H1 (cell line): Measurements from ENCODE around the gene DDN. TPM values are rescaled to one million over a fixed set of nuclear protein-coding genes. Genes with fewer than 3 reads are reported as not detected.

Experiments used
- CTCF ChIA-PET: fragments of 300-600 bp; sonication (Branson Sonifier 250); formaldehyde crosslinking; loops from one replicate; lab custom pipeline; 2021; ENCODE audit not compliant: partially characterized antibody; lab: Charles Lee
- POLR2A ChIA-PET: fragments of 300-600 bp; sonication (Branson Sonifier 250); formaldehyde crosslinking; loops from one replicate; lab custom pipeline; 2021; ENCODE audit warnings: inconsistent platforms; ENCODE audit not compliant: partially characterized antibody; lab: Charles Lee
- DNase-seq, 2 experiments: peaks; one replicate each; pipeline versions ENCODE4 v3.0.0 to v3.0.0-alpha.2; 2010 to 2022; ENCODE audit warnings: low spot score in 2 of 2, low read depth in 1 of 2, mixed read lengths in 1 of 2
- FAIRE-seq: peaks from 2 replicates; lab custom pipeline; 2011; peaks lifted over from hg19 to GRCh38; lab: Jason Lieb, UNC
- H2AFZ ChIP-seq: 2 replicates; pipeline ENCODE4 v1.8.1; 2012; ENCODE audit warnings: low read length, inconsistent platforms
- H2AK5ac ChIP-seq: 2 replicates; pipeline ENCODE4 v1.6.1; 2013; ENCODE audit warnings: low read depth, low read length
- H2BK120ac ChIP-seq: replicated peaks from 2 replicates; pipeline ENCODE3; 2013; ENCODE audit warnings: low read depth, low read length, inconsistent platforms
- H2BK12ac ChIP-seq: 2 replicates; pipeline ENCODE4 v1.6.1; 2013; ENCODE audit warnings: low read depth, low read length
- H2BK15ac ChIP-seq: 2 replicates; pipeline ENCODE4 v1.6.1; 2013; ENCODE audit warnings: low read length
- H2BK20ac ChIP-seq: 2 replicates; pipeline ENCODE4 v1.6.1; 2013; ENCODE audit warnings: low read length
- H2BK5ac ChIP-seq: 2 replicates; pipeline ENCODE4 v1.6.1; 2013; ENCODE audit warnings: low read depth, low read length
- H3K14ac ChIP-seq: 2 replicates; pipeline ENCODE4 v1.6.1; 2013; ENCODE audit warnings: inconsistent platforms; ENCODE audit not compliant: insufficient read length
- H3K18ac ChIP-seq: 2 replicates; pipeline ENCODE4 v1.6.1; 2013; ENCODE audit warnings: low read length; ENCODE audit errors: extremely low read depth
- H3K23ac ChIP-seq: 2 replicates; pipeline ENCODE4 v1.6.1; 2013; ENCODE audit warnings: inconsistent platforms; ENCODE audit not compliant: insufficient read length
- H3K23me2 ChIP-seq: 2 replicates; pipeline ENCODE4 v1.6.1; 2013; ENCODE audit warnings: low read depth, low read length
- H3K27ac ChIP-seq: 2 replicates; pipeline ENCODE4 v1.6.1; 2011; ENCODE audit warnings: low read depth, low read length, inconsistent platforms
- H3K27me3 ChIP-seq, 4 experiments: replicated peaks in 1 of 4; 1 replicate in 1 of 4; 2 replicates in 3 of 4; pipeline versions ENCODE4 v1.6.1 to v1.8.1; 2011 to 2013; ENCODE audit warnings: low read length in 3 of 4, mild to moderate bottlenecking in 3 of 4, inconsistent platforms in 2 of 4, mixed read lengths in 2 of 4, moderate library complexity in 1 of 4; ENCODE audit not compliant: control insufficient read depth in 3 of 4, insufficient read depth in 3 of 4; ENCODE audit errors: extremely low read depth in 1 of 4
- H3K36me3 ChIP-seq, 4 experiments: 2 replicates each; pipeline versions ENCODE4 v1.6.1 to v1.8.1; 2011 to 2013; ENCODE audit warnings: mild to moderate bottlenecking in 4 of 4, low read length in 3 of 4, moderate library complexity in 2 of 4, control low read depth in 1 of 4, inconsistent platforms in 1 of 4; ENCODE audit not compliant: insufficient read depth in 4 of 4, control insufficient read depth in 2 of 4
- H3K4ac ChIP-seq: replicated peaks from 2 replicates; pipeline ENCODE3; 2013; ENCODE audit warnings: low read length, low read depth, mixed read lengths, inconsistent platforms; ENCODE audit not compliant: insufficient read length
- H3K4me1 ChIP-seq, 4 experiments: replicated peaks in 1 of 4; 1 replicate in 1 of 4; 2 replicates in 3 of 4; pipeline versions ENCODE4 v1.6.1 to v1.8.1; 2011 to 2013; ENCODE audit warnings: low read length in 3 of 4, inconsistent platforms in 2 of 4, mixed read lengths in 1 of 4; ENCODE audit not compliant: insufficient read depth in 4 of 4, control insufficient read depth in 3 of 4
- H3K4me2 ChIP-seq, 2 experiments: 2 replicates each; pipeline versions ENCODE4 v1.6.1 to v1.8.1; 2011 to 2013; ENCODE audit warnings: low read depth in 2 of 2, low read length in 2 of 2, control low read depth in 1 of 2, inconsistent platforms in 1 of 2, mild to moderate bottlenecking in 1 of 2; ENCODE audit not compliant: insufficient read depth in 1 of 2
- H3K4me3 ChIP-seq, 4 experiments: fragments of 200-600, 300-600 bp in 1 of 4; sonication (generic), shearing (Covaris generic), sonication (Bioruptor Twin) in 1 of 4; 2 replicates each; pipeline versions ENCODE4 v1.5.1 to v1.8.1; 2011 to 2016; ENCODE audit warnings: low read length in 4 of 4, low read depth in 3 of 4, control low read depth in 2 of 4, inconsistent platforms in 2 of 4, mild to moderate bottlenecking in 2 of 4, mixed read lengths in 1 of 4, moderate library complexity in 1 of 4; ENCODE audit not compliant: insufficient read depth in 2 of 4; ENCODE audit errors: extremely low read depth in 1 of 4
- H3K56ac ChIP-seq: replicated peaks from 2 replicates; pipeline ENCODE3; 2013; ENCODE audit warnings: low read depth, mild to moderate bottlenecking, mixed read lengths, low read length, inconsistent platforms; ENCODE audit not compliant: insufficient read length
- H3K79me1 ChIP-seq: 2 replicates; pipeline ENCODE4 v1.6.1; 2013; ENCODE audit warnings: low read depth, low read length, control low read depth
- H3K79me2 ChIP-seq, 2 experiments: 2 replicates each; pipeline versions ENCODE4 v1.6.1 to v1.8.1; 2012 to 2013; ENCODE audit warnings: low read length in 2 of 2, mild to moderate bottlenecking in 2 of 2, inconsistent platforms in 1 of 2; ENCODE audit not compliant: insufficient read depth in 2 of 2, control insufficient read depth in 1 of 2
- H3K9ac ChIP-seq, 4 experiments: replicated peaks in 1 of 4; 1 replicate in 1 of 4; 2 replicates in 3 of 4; pipeline versions ENCODE4 v1.6.1 to v1.8.1; 2011 to 2013; ENCODE audit warnings: low read depth in 3 of 4, low read length in 3 of 4, control low read depth in 2 of 4, mild to moderate bottlenecking in 2 of 4, moderate library complexity in 2 of 4, inconsistent platforms in 1 of 4; ENCODE audit errors: extremely low read depth in 1 of 4
- H3K9me3 ChIP-seq, 2 experiments: 2 replicates each; pipeline versions ENCODE4 v1.6.1 to v1.8.1; 2012 to 2013; ENCODE audit warnings: mild to moderate bottlenecking in 2 of 2, moderate library complexity in 2 of 2, control low read depth in 1 of 2, inconsistent platforms in 1 of 2, low read depth in 1 of 2, low read length in 1 of 2, mixed read lengths in 1 of 2; ENCODE audit not compliant: insufficient read depth in 2 of 2
- H4K20me1 ChIP-seq, 2 experiments: replicated peaks in 1 of 2; 2 replicates each; pipeline versions ENCODE3 to v1.8.1; 2011 to 2013; ENCODE audit warnings: inconsistent platforms in 2 of 2, low read length in 2 of 2, mild to moderate bottlenecking in 1 of 2; ENCODE audit not compliant: insufficient read depth in 2 of 2, control insufficient read depth in 1 of 2
- H4K5ac ChIP-seq: 2 replicates; pipeline ENCODE4 v1.6.1; 2013; ENCODE audit warnings: low read length, low read depth, mixed read lengths, inconsistent platforms; ENCODE audit not compliant: insufficient read length
- H4K8ac ChIP-seq: 2 replicates; pipeline ENCODE4 v1.8.0; 2013; ENCODE audit warnings: mild to moderate bottlenecking, moderate library complexity, low read length, inconsistent platforms; ENCODE audit not compliant: insufficient read depth; ENCODE audit errors: extremely low read depth
- H4K91ac ChIP-seq: replicated peaks from 2 replicates; pipeline ENCODE3; 2013; ENCODE audit warnings: low read length, mixed read lengths, inconsistent platforms; ENCODE audit not compliant: insufficient read length
- BACH1 ChIP-seq: IDR thresholded peaks from 2 replicates; pipeline ENCODE4 v1.6.1; 2012; ENCODE audit warnings: low read length, improper control_type of control experiment
- CBX5 ChIP-seq: fragments of 300-800, 300-1000 bp; sonication (generic); IDR thresholded peaks from 2 replicates; pipeline ENCODE4 v1.7.1; 2016; ENCODE audit warnings: antibody characterized with exemption, low read length, low read depth
- JUN ChIP-seq: IDR thresholded peaks from 2 replicates; pipeline ENCODE4 v1.6.1; 2011; ENCODE audit warnings: low read depth, mild to moderate bottlenecking, improper control_type of control experiment, low read length
- POLR2A ChIP-seq, 2 experiments: IDR thresholded peaks; 1 replicate in 1 of 2; 2 replicates in 1 of 2; pipeline ENCODE4 v1.6.1; 2011; ENCODE audit warnings: low read depth in 2 of 2, low read length in 2 of 2, mild to moderate bottlenecking in 2 of 2; ENCODE audit errors: control extremely low read depth in 1 of 2
- RFX5 ChIP-seq: IDR thresholded peaks from 2 replicates; pipeline ENCODE4 v1.6.1; 2011; ENCODE audit warnings: low read depth, low read length, improper control_type of control experiment, borderline replicate concordance
- RXRA ChIP-seq: IDR thresholded peaks from 2 replicates; pipeline ENCODE4 v1.6.1; 2011; ENCODE audit warnings: low read depth, mild to moderate bottlenecking, low read length, moderate library complexity; ENCODE audit not compliant: insufficient read depth
- TAF1 ChIP-seq: IDR thresholded peaks from 2 replicates; pipeline ENCODE4 v1.6.1; 2011; ENCODE audit warnings: mild to moderate bottlenecking, low read depth, low read length
- TEAD4 ChIP-seq: IDR thresholded peaks from 2 replicates; pipeline ENCODE4 v1.6.1; 2012; ENCODE audit warnings: low read depth, low read length, inconsistent platforms, mixed read lengths
- ZNF274 ChIP-seq: IDR thresholded peaks from 2 replicates; pipeline ENCODE4 v1.7.0; 2012; ENCODE audit warnings: low read length, borderline replicate concordance; ENCODE audit errors: extremely low read depth
- WGBS, 2 experiments: shearing (Covaris generic) in 1 of 2; methylation state at CpG; one replicate each; pipeline versions ENCODE4 v1.1.6 to v1.1.7; 2013 to 2015; ENCODE audit warnings: low lambda C conversion rate in 2 of 2, mixed read lengths in 2 of 2, inconsistent platforms in 1 of 2, low coverage in 1 of 2, missing lambda C conversion rate in 1 of 2; ENCODE audit not compliant: insufficient replicate concordance in 2 of 2, insufficient coverage in 1 of 2, insufficient read length in 1 of 2; ENCODE audit errors: extremely low coverage in 1 of 2, missing lambda C conversion rate in 1 of 2; 5-methylcytosine and 5-hydroxymethylcytosine counted together
- polyA plus RNA-seq, 7 experiments: library from polyadenylated mRNA; depleted of rRNA in 3 of 7; stranded (reverse) in 5 of 7; unstranded in 2 of 7; fragments of >200 nt in 5 of 7; fragments of 200-250 nt in 2 of 7; gene quantifications; 1 replicate in 5 of 7; 2 replicates in 1 of 7; 4 replicates in 1 of 7; pipeline versions ENCODE4 v1.2.1 to v1.2.3, GENCODE V29; 2011 to 2013; ENCODE audit warnings: missing spikeins in 2 of 7, mixed read lengths in 2 of 7
- total RNA-seq: library from RNA; stranded (reverse); fragmentation: NEBNext Ultra II Directional; extraction: Animal tissue kit (Norgen Biotek cat#: 25700); gene quantifications from 2 replicates; pipeline ENCODE4 v1.2.1, GENCODE V29; 2021
- TF ChIP-seq, protein P1 (sequence below): IDR thresholded peaks from 2 replicates; pipeline ENCODE4 v1.6.1; 2012; ENCODE audit warnings: inconsistent platforms
- TF ChIP-seq, protein P2 (sequence below): IDR thresholded peaks from 2 replicates; pipeline ENCODE4 v1.6.1; 2011; ENCODE audit warnings: low read depth, mild to moderate bottlenecking, low read length; ENCODE audit not compliant: insufficient read depth

Gene DDN
- total and polyA plus RNA-seq, 2 of the 8 experiments (the other 6 are each of a cell fraction or from before 2014, with no cell fraction given): 0.14 to 0.30 TPM

DNA sequence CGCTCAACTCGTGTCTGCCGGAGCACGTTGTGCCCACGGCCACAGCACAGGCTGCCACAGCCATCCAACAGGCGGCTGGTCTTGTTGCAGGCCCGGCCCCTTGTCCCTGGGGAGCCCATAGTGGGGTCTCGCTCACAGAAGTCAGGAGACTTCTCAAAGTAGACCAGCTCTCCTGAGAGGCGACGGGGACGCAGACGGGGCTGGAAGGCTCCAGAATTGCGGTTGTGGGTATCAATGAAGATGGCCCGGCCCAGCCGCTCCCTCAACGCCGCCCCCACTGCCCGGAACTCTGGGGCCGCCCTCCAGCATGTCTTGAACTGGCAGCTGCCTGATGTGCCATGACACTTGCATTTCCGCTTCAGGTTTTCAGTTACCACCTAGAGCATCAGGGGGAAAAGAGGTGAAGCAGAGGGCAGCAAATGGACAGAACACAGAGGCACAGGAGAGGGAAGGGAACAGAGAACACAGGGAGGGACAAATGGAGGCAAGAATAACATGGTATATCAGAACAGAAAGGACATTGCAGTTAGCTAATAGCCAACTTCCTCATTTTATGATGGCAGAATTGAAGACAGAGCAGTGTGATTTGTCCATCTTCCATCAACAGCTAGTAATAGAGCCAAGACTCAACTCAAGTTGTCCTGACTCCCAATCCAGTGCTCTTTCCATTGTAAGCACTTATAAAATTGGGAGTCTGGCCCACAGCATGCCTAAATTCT is 32.8 kb downstream of the DDN start:
- Histone ChIP-seq H3K14ac (no peak overlapping the region), H3K27me3 (peaks cover 20 to 46% (median 44%) of the 10 kb centered on the region in 4 experiments), H3K9ac (no peak overlapping the region), H3K4me3 (no peak overlapping the region), H3K23ac (no peak overlapping the region), H2BK120ac (no peak overlapping the region), H4K5ac (no peak overlapping the region), H2AFZ (no peak overlapping the region), H3K9me3 (no peaks in the 10 kb centered on the region), H3K4me2 (peak overlapping the region; percentile 8 to 34; a peak in 1 of 4 replicates), H2BK12ac (peak overlapping the region; percentile 97; the same call in 1 of the 2 replicates), H4K20me1 (peaks cover 0 to 3% of the 10 kb centered on the region in 2 experiments), H3K23me2 (peaks cover 5% of the 10 kb centered on the region), H2BK20ac (peak overlapping the region; percentile 93; the same call in 1 of the 2 replicates), H2AK5ac (peak overlapping the region; percentile 88; the same call in 1 of the 2 replicates), H3K27ac (no peak overlapping the region), H4K91ac (peak overlapping the region; percentile 92), H3K4ac (no peak overlapping the region), H3K79me2 (no peaks in the 10 kb centered on the region), H3K56ac (no peak overlapping the region), H2BK5ac (peak overlapping the region; percentile 91; the same call in 1 of the 2 replicates), H3K4me1 (peaks cover 32 to 44% (median 41%) of the 10 kb centered on the region in 4 experiments), H3K79me1 (no peaks in the 10 kb centered on the region), H3K36me3 (no peaks in the 10 kb centered on the region), H4K8ac (no peak overlapping the region), H3K18ac (peak overlapping the region; percentile 89), H2BK15ac (peak overlapping the region; percentile 97; the same call in 1 of the 2 replicates)
- 68% methylated on average over 20 of the region's 20 CpGs; no CpG with 5 or more reads in 1 of the 2 experiments for WGBS, 2 experiments
- CTCF ChIA-PET: interaction anchor here (0.8 to 40.8 kb wide), 12 partner anchors 8 to 151 kb away, joined by 3 to 1336 read pairs (median 7); partner anchors contain the start of genes ARF3, DDN and WNT1
- POLR2A ChIA-PET: interaction anchor here (0.6 to 6.9 kb wide), 6 partner anchors 9 to 120 kb away, joined by 3 to 65 read pairs (median 4); partner anchors contain the start of genes ARF3 and RND1
- no peak for FAIRE-seq
- DNase-seq: no peak
- TF ChIP-seq ZNF274 (no peak), POLR2A (IDR thresholded peaks at IDR 0.05; ENCODE audit: control extremely low read depth in 1 of 2, low read depth in 2 of 2, low read length in 2 of 2) (no peak), RFX5 (no peak), TEAD4 (no peak), JUN (no peak), RXRA (no peak), TAF1 (no peak), CBX5 (no peak), BACH1 (no peak)
- TF ChIP-seq, protein P1, sequence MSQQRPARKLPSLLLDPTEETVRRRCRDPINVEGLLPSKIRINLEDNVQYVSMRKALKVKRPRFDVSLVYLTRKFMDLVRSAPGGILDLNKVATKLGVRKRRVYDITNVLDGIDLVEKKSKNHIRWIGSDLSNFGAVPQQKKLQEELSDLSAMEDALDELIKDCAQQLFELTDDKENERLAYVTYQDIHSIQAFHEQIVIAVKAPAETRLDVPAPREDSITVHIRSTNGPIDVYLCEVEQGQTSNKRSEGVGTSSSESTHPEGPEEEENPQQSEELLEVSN: no peak
- TF ChIP-seq, protein P2, sequence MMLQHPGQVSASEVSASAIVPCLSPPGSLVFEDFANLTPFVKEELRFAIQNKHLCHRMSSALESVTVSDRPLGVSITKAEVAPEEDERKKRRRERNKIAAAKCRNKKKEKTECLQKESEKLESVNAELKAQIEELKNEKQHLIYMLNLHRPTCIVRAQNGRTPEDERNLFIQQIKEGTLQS: no peak
